NCI-H128 (cell line): ENCODE measurements around the gene CACNA1D.

Source experiments
- DNase-seq: peaks from one replicate; lab custom pipeline; 2025; ENCODE audit not compliant: unreplicated experiment; lab: John Stamatoyannopoulos, UW

Gene CACNA1D

GRCh38 chr3:53495146-53495519 lies 722 bp downstream of the CACNA1D start:
- no peak for DNase-seq

DNA sequence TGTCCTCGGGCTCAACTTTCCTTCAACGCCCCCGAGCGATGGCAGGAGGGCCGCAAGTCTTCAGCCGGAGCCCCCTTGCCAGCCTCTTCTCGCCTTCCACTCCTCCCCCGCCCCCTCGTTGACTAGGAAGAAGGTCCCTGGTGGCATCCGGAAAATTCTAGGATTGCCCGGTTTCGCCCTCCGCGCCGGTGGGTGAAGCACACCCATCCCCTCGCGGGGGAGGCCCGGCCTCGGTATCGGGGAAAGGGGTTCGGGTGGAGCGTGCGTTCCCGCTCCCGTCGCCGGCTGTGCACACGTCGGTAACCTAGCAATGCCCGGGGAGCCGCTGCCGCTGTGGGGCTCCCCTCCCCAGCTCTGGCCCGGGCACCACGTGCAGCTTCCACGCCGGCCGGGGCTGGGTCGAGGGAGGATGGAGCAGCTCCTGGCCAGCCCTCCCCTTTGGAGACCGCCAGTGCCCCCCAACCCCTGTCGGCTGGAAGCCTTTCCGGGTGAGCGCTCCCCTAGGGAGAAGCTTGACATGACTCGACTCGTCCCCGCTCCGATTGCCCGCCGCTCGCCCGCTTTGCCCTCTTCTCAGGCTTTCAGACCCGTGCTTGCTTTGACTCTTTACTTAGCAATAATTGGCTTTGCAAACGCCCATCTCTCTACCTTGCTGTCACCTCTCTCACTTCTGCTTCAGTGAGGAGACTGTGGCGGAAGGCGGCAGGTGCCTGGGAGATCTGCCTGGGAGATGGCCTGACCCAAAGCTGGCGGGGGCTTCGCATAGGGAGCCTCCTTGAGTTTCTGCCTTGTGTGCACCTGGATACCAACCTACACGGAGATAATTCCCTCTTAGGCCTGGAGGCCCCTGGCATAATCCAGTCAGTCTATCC lies 1.3 kb downstream of the CACNA1D start:
- DNase-seq: no peak

GRCh38 chr3:53496392-53496670 lies 1.9 kb downstream of the CACNA1D start:
- DNase-seq: no peak

DNA sequence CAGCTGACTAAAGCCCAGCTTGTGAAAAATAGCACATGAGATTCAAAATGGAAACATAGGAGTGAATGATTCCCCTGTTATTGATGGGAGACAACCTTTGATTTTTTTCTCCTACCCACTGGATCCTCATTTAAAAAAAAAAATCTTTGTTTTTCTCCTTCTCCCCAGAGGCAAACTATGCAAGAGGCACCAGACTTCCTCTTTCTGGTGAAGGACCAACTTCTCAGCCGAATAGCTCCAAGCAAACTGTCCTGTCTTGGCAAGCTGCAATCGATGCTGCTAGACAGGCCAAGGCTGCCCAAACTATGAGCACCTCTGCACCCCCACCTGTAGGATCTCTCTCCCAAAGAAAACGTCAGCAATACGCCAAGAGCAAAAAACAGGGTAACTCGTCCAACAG lies 2.6 kb downstream of the CACNA1D start:
- no peak for DNase-seq

DNA sequence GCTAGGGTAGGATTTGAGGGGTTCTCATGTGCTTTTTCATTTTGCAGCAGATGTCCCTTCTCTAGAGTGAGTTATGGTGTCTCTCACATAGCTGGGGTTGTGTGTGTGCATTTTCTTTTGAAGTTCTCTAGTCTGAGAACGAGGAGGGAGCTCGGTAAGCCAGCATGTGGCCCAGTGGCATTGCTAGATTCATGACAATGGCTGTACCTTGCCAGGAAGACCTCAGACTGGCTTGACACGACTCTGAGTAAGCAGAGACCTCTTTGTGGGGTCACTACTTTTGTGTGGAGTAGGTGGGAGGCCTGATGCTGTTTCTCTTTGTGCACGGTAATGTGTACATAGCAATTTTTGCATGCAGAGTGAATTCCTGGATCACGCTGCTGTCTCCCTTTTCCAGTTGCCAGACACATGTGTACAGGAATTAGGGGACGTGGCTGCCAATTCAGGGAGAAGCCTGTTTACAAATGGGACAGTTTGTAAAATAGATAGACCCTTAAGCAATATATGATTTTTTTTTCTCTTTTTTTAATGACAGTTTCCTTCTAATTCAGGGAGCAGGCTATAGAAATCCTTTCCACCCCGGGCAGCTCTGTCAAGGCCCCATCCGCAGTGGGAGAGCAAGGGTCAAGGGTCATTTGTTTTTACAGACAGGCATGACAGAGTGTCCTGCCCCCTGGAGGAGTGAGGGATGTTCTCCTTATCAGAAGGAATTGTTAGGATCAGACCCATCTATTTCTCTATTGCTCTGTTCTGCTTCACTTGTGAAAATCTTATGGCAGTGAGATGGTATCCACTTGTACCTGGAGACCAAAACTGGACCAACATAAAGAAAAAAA lies 4.6 kb downstream of the CACNA1D start:
- no peak for DNase-seq

- no peak for DNase-seq
These were observed 5.9 kb downstream of the CACNA1D start for GRCh38 chr3:53500165-53500777.

DNA sequence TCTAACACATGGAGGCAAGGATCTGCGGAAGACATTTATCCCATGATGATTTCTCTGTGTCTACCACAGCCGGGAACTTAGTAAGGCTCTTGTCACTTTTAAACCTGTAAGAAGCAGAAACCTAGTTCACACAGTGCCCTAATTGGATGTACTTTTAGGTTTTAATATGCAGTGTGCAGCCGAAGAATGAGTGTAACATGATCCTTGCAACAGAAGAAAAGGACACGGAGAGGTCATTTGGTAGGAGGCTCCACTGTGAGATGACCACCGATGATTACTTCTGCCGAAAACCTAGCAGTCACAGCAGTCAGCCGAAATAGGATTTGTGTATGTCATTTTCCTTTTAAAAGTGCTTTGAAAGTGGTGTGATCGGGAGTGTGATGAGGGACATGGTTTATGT lies 6.8 kb downstream of the CACNA1D start:
- DNase-seq: no peak

DNA sequence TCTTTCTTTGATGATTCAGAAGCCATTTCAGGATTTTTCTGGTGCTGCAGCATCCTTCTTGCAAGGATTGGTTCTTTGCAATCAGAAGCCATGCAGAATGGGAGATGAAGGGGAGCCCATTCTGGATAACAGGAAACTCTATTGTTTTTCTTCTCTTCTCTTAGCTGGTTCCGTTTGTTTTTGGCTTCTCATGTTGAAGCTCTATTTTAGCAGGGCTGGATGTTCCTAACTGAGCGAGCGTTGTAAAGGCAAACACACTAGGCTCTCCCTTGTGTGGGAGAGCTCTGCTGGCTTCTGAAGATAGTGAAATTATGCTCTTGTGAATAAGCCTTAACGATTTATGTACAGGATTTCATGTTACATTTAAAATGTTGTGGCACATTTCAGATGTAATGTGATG lies 8.3 kb downstream of the CACNA1D start:
- DNase-seq: no peak

DNA sequence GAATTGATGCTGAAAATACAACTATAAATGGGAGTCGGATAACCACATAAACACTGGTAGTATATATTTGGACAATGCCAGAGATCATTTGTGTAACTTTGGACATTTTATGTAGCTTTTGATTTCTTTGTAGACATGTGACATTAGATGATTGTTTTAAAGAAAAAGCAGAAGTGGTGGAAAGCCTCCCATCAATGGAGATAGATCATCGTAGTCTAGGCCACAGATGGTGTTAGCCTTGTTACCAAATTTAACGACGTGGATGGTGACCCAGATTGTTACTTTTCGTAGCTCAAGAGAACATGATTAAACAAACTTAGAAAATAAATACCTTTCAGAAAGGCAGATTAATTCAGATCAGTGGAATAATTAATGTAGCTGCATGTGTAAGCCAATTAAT lies 8.8 kb downstream of the CACNA1D start:
- DNase-seq: no peak

- no peak for DNase-seq
These were observed 11.8 kb downstream of the CACNA1D start for GRCh38 chr3:53506110-53506762.

GRCh38 chr3:53506763-53507145 lies 12.3 kb downstream of the CACNA1D start:
- DNase-seq: no peak

GRCh38 chr3:53509494-53509893 lies 15.1 kb downstream of the CACNA1D start:
- no peak for DNase-seq

- no peak for DNase-seq
These were observed 16.1 kb downstream of the CACNA1D start for GRCh38 chr3:53510508-53510907.

GRCh38 chr3:53511246-53511645 lies 16.8 kb downstream of the CACNA1D start:
- no peak for DNase-seq

GRCh38 chr3:53513556-53514190 lies 19.3 kb downstream of the CACNA1D start:
- DNase-seq: no peak

- no peak for DNase-seq
These were observed 21.9 kb downstream of the CACNA1D start for GRCh38 chr3:53516339-53516738.

DNA sequence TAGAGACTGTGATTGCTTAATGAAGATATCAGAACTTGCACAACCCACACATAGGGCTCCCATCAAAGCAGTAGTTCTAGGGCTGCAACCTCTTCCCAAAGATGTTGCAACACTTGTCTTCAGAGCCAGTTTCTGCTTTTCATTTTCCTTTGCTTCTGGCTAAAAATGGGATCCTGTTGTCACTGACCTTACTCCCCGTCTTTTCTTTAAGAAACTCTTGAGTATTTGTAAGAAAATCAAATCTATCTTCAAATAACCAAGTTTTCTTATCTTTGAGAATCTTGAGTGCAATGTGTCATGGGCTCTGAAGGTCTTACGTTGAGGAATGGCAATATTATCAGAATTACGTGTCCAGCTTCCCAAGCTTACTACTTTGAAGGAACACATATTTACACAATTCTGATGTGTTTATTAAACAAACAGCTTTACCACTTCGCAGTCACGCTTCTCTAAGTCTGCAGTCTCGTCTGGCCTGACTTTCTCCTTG lies 24.1 kb downstream of the CACNA1D start:
- no peak for DNase-seq

DNA sequence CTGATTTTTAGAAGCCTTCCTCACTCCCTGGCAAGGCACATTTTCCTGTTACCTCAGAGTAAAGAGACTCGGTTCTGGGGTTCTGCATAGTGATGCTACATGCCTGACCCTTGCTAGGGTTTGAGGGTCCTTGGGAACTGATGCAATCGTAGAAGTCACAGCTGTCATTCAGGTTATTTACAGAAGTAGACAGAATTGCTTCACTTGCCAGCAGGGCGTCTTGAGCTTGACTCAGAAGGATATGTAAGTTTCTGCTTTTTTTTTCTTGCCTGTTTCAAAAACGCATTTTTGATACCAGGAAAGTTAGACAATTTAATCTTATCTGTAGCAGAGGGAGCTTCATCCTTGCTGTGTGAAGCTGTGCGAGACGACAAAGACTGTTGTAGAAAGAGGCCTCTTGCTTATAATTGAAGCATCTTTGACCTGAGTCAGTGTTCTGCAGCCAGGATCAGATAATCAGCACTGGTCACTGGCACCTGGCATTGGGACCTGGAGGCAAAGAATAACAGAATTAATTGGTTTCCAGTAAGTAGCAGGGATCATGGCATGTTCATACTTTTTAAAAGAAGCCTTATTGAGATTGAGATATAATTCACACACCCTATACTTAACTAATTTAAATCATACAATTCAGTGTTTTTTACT lies 24.8 kb downstream of the CACNA1D start:
- no peak for DNase-seq

- DNase-seq: no peak
These were observed 28.9 kb downstream of the CACNA1D start for GRCh38 chr3:53523346-53523745.

- no peak for DNase-seq
These were observed 30.2 kb downstream of the CACNA1D start for GRCh38 chr3:53524566-53524965.
